ENCODE measurements around the gene FIBCD1.
A peak's percentile ranks its signal among the peaks of the same experiment; 100 is the strongest.

FIBCD1 gene

DNA sequence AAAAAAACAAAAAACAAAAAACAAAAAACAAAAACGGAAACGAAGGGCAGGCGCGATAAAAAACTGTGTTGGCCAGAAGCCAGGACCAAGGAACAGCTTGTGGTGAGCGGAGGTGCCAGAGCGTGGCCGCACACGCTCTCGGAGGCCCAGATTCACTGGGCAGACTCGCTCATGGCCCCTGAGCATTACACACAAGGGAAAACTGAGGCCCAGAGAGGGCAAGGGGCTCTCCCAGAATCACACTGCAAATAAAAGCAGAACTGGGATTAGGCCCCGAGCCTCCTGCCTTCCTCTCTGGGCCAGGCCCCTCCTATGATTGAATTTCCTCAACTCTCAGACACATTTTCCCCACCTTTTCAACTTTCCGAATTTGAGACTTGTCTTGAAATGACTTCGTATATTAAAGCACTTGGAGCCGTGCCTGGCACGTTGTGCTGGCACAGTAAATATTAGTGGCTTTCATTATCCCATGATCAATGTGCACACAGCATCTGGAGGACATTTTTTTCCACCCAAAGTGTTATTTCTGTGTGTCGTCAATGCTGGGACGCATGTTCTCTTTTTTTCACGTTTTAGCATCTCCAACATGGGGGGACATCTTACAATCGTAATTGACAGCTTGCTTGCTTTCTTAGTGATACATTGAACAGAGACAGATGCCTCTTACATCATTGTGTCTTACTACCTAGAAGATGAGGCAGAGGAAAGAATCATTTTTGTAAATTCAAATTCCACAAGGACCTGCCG is 7.4 kb downstream of the FIBCD1 start:
- H3K36me3 ChIP-seq (ENCODE audit: insufficient read depth, low read length): no peaks in the 10 kb centered on the region
- H3K9ac ChIP-seq (ENCODE audit: low read depth, low read length): no peak overlapping the region
- peaks cover 24% of the 10 kb centered on the region for H3K4me1 ChIP-seq (ENCODE audit: control insufficient read depth, insufficient read depth, low read length)

DNA sequence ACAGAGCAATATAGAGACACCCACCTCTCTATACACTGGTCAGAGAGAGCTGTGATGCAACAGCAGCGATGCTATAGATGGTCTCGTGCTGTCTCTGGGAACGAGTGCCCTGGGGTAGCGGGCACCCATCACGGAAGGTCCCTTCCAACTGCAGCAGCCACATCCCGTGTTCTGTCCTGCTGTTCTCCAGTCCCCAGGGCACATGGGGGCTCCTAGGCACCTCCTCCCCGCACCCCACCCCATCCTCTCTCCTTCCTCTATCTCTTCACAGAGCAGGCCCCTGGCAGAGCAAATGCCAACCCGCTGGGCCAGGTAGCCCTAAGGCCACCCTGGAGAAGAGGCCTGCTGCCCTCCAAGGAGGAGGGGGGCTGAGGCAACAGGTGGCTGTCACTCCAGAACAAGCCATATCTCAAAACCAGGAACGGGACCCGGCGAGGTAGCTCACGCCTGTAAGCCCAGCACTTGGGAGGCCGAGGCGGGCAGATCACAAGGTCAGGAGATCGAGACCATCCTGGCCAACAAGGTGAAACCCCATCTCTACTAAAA is 8.2 kb downstream of the FIBCD1 start:
- Histone ChIP-seq H3K9me3 (replicated peaks; ENCODE audit: low read length) (no peaks in the 10 kb centered on the region), H3K4me1 (ENCODE audit: control insufficient read depth, insufficient read depth, low read length) (peaks cover 16% of the 10 kb centered on the region), H3K4me2 (ENCODE audit: low read length) (no peak overlapping the region), H3K9ac (ENCODE audit: low read depth, low read length) (no peak overlapping the region), H3K4me3 (ENCODE audit: low read length) (no peak overlapping the region), H3K27me3 (ENCODE audit: control insufficient read depth, insufficient read depth, low read length) (peaks cover 10% of the 10 kb centered on the region), H3K36me3 (ENCODE audit: insufficient read depth, low read length) (no peaks in the 10 kb centered on the region)

More for the DNA sequence above, 7.4 kb downstream of the FIBCD1 start:
- H3K4me2 ChIP-seq (ENCODE audit: low read length): no peak overlapping the region
- H3K4me3 ChIP-seq (ENCODE audit: low read length): no peak overlapping the region
- H3K9me3 ChIP-seq (replicated peaks; ENCODE audit: low read length): no peaks in the 10 kb centered on the region
- peaks cover 10% of the 10 kb centered on the region for H3K27me3 ChIP-seq (ENCODE audit: control insufficient read depth, insufficient read depth, low read length)

DNA sequence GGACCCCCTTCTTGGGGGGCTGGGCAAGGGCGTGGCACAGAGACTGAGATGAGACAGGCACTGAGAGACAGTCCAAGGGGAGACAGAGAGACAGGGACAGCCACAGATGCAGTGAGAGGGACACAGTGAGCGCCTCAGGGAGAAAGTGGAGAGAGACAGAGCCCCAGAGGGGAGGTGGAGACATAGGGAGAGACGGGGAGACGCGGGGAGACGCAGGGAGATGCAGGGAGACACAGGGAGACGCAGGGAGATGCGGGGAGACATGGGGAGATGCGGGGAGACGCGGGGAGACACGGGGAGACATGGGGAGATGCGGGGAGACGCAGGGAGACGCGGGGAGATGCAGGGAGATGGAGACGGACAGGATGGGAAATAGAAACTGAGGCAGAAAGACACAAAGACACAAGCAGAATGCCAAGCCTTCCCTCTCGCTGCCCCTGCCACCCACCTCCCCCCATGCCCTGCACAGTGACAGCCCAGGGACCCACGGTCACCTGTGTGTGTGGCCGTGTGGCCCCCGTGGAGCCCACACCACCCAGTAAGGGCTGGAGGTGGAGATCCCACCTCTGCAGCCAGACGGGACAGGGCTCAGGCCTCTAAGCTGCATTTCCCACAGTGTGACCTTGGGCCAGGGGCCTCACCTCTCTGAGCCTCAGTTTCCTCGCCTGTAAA is 8.8 kb downstream of the FIBCD1 start:
- Histone ChIP-seq H3K4me3 (ENCODE audit: low read length) (no peak overlapping the region), H3K4me1 (ENCODE audit: control insufficient read depth, insufficient read depth, low read length) (peaks cover 15% of the 10 kb centered on the region), H3K4me2 (ENCODE audit: low read length) (no peak overlapping the region), H3K9me3 (replicated peaks; ENCODE audit: low read length) (no peaks in the 10 kb centered on the region), H3K27me3 (ENCODE audit: control insufficient read depth, insufficient read depth, low read length) (peaks cover 12% of the 10 kb centered on the region), H3K36me3 (ENCODE audit: insufficient read depth, low read length) (no peaks in the 10 kb centered on the region), H3K9ac (ENCODE audit: low read depth, low read length) (no peak overlapping the region)

DNA sequence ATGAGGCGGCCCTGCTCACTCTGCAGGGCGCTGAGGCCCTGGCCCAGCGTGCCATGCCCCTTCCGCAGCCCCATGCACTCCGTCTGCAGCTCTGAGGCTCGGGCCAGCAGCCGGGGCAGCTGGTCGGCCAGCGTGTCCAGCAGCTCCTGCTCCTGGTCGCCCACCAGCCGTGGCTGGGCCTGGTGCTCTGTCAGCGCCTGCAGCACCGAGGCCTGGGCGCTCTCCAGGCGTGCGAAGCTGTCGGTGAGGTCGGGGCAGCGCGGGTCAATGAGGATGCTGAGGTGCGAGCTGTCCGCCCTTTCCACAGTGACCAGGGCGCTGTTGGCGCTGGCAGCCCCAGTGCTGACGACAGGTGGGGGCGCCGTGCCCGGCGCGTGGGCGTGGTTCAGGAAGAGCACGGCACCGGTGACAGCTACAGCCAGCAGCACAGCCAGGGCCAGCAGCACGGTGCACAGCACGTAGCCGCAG is 9.4 kb downstream of the FIBCD1 start:
- Histone ChIP-seq H3K9me3 (replicated peaks; ENCODE audit: low read length) (no peaks in the 10 kb centered on the region), H3K9ac (ENCODE audit: low read depth, low read length) (no peak overlapping the region), H3K4me3 (ENCODE audit: low read length) (no peak overlapping the region), H3K27me3 (ENCODE audit: control insufficient read depth, insufficient read depth, low read length) (peaks cover 12% of the 10 kb centered on the region), H3K36me3 (ENCODE audit: insufficient read depth, low read length) (no peaks in the 10 kb centered on the region), H3K4me2 (ENCODE audit: low read length) (no peak overlapping the region), H3K4me1 (ENCODE audit: control insufficient read depth, insufficient read depth, low read length) (peaks cover 15% of the 10 kb centered on the region)

DNA sequence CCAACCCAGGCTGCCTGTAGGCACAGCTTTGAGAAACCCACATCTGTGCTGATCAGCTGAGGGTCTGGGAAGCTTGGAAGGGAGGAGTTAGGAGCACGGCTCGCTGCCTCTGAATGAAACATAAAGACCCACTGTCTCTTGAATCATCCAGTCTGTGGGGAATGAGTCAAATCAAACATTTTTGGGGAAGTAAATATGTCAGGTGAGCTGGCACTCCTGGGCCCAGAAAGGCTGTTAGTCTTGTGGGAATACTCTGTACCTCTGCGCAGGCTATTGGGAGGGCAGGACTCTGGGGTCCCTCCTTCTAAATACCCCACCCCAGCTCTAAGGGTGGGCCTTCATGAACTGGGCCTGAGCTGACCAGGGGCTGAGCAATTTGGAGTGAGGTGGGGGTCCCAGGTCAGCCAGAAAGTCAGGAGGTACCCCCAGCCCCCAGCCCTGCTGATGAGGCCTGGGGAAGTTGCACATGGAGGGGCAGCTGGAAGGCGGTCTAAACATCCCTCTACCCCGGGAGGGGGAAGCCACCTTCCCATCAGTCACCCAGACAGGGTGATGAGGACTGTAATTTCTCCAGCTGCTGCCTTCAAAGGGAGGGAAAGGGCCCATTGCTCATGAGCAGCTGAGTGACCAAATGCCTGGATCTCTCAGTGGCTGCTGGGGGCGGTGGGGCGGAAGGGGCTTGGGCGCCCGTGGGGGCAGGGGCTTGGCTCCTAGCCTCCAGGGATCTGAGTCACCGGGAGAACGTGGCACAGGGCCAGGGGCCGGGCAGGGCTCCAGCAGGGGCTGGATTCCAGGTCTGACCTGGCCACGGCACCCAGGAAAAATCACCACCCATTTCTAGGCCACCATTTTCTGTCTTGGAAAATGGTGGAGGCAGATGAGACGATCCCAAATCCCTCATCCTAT is 10.8 kb downstream of the FIBCD1 start:
- peaks cover 13% of the 10 kb centered on the region for H3K4me1 ChIP-seq (ENCODE audit: control insufficient read depth, insufficient read depth, low read length)
- H3K27me3 ChIP-seq (ENCODE audit: control insufficient read depth, insufficient read depth, low read length): peaks cover 10% of the 10 kb centered on the region
- no peaks in the 10 kb centered on the region for H3K36me3 ChIP-seq (ENCODE audit: insufficient read depth, low read length)
- no peaks in the 10 kb centered on the region for H3K9me3 ChIP-seq (replicated peaks; ENCODE audit: low read length)
- H3K9ac ChIP-seq (ENCODE audit: low read depth, low read length): no peak overlapping the region
- H3K4me2 ChIP-seq (ENCODE audit: low read length): peak overlapping the region; percentile 5
- no peak overlapping the region for H3K4me3 ChIP-seq (ENCODE audit: low read length)

DNA sequence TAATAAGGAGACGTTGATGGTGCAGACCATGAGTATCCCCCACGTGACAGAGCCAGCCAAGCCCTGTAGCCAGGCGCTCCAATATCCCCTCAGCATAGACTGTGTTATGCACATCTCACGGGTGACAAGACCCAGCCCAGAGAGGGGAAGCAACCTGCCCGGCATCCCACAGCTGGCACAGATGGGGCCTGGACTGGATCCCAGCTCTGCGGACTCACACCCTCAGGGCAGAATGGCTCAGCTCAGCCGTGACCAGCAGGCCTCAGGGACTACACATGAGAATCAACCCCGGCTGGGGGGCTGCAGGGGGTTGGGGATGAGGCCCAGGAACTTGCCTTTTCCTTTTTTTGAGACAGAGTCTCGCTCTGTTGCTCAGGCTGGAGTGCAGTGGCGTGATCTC is 11.7 kb downstream of the FIBCD1 start:
- no peak overlapping the region for H3K4me3 ChIP-seq (ENCODE audit: low read length)
- peaks cover 11% of the 10 kb centered on the region for H3K4me1 ChIP-seq (ENCODE audit: control insufficient read depth, insufficient read depth, low read length)
- no peak overlapping the region for H3K9ac ChIP-seq (ENCODE audit: low read depth, low read length)
- H3K4me2 ChIP-seq (ENCODE audit: low read length): no peak overlapping the region
- H3K27me3 ChIP-seq (ENCODE audit: control insufficient read depth, insufficient read depth, low read length): peaks cover 13% of the 10 kb centered on the region
- H3K36me3 ChIP-seq (ENCODE audit: insufficient read depth, low read length): no peaks in the 10 kb centered on the region
- no peaks in the 10 kb centered on the region for H3K9me3 ChIP-seq (replicated peaks; ENCODE audit: low read length)

DNA sequence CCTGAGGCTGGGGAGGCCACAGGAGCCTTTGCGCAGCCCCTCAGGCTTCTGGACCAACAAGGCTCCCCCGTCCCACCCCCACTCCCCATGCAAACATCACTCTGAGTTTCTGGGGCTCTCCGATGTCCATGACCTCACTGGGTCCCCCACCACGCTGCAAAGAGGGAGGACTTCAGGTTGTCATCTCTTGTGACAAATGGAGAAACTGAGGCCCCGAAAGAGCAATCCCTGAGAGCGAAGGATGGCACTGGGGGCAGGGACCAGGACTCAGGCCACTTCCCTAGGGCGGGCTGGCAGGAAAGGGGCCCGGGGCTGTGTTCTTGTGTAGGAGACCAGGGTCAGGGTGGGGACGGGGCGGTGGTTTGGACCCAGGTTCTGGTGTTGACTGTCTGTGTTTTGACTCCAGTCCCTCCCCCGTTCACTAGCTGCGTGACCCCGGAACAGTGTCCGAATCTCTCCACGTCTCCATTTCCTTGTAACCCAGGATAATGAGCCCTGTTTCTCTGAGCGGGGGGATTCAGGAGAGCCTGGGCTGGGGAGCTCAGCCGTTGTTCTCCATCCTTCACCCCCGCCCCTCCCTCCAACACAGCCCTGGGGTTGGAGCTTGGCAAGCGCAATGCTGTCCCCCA is 13.9 kb downstream of the FIBCD1 start:
- H3K27me3 ChIP-seq (ENCODE audit: control insufficient read depth, insufficient read depth, low read length): peaks cover 15% of the 10 kb centered on the region

DNA sequence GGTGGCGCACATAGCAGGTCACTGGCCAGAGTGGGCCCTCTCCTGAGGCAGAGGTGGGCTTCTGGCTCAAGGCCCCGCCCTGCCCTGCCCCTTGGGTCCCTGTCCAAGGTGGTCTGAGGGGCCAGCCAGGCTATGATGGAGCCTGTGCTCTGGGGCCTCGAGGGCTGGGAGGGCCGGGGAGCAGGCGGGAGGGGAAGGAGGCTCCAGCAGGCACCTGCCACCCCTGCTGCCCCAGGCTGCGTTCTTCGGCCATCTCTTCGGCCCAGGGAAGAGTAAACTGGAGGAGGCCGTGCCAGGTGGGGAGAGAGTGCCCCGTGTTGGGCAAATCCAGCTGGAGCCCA is 14.6 kb downstream of the FIBCD1 start:
- no peaks in the 10 kb centered on the region for H3K9me3 ChIP-seq (replicated peaks; ENCODE audit: low read length)
- H3K4me3 ChIP-seq (ENCODE audit: low read length): no peak overlapping the region
- H3K36me3 ChIP-seq (ENCODE audit: insufficient read depth, low read length): no peaks in the 10 kb centered on the region
- no peak overlapping the region for H3K9ac ChIP-seq (ENCODE audit: low read depth, low read length)
- no peak overlapping the region for H3K4me2 ChIP-seq (ENCODE audit: low read length)
- peaks cover 20% of the 10 kb centered on the region for H3K27me3 ChIP-seq (ENCODE audit: control insufficient read depth, insufficient read depth, low read length)
- peaks cover 11% of the 10 kb centered on the region for H3K4me1 ChIP-seq (ENCODE audit: control insufficient read depth, insufficient read depth, low read length)

More for the DNA sequence above, 13.9 kb downstream of the FIBCD1 start:
- no peak overlapping the region for H3K4me2 ChIP-seq (ENCODE audit: low read length)
- H3K4me3 ChIP-seq (ENCODE audit: low read length): no peak overlapping the region
- peaks cover 11% of the 10 kb centered on the region for H3K4me1 ChIP-seq (ENCODE audit: control insufficient read depth, insufficient read depth, low read length)
- no peaks in the 10 kb centered on the region for H3K9me3 ChIP-seq (replicated peaks; ENCODE audit: low read length)
- no peaks in the 10 kb centered on the region for H3K36me3 ChIP-seq (ENCODE audit: insufficient read depth, low read length)
- H3K9ac ChIP-seq (ENCODE audit: low read depth, low read length): no peak overlapping the region

DNA sequence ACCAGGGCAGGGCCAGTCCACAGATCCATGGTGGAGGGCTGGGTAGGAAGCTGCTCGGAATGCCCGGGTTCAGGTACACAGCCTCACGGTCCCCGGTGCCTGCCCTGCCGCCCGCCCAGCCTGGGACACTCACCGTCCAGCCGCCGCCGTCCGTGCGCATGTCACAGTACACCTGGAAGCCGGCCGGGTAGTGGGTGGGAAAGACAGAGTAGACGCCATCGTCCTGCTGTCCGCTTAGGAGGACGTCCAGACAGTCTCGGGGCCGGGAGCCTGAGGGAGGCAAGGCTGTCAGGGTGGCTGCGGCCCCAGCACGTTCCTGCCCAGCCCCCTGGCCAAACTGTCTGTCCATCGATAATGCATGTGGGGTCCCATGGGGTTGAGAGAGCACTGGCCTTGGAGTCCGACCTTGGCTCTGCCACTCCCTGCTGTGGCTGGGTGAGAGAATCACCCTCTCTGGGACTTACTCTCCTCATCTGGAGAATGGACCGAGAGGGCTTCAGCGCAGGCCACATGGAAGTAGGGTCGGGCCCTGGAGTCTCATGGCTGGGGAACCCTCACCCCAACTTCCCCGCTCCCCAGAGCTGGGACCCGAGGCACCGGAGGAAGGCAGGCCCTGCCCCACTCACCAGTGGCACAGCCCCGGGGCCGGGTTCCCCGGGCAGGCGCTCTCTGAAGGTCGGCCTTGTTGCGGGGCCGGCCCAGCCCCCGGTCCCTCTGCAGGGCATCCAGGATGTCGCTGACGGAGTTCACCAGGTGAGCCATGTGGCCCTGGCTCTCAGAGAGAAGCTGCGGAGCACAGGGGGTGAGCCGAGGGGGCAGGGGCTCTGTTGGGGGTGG is 15.2 kb downstream of the FIBCD1 start:
- H3K4me2 ChIP-seq (ENCODE audit: low read length): no peak overlapping the region
- no peak overlapping the region for H3K4me3 ChIP-seq (ENCODE audit: low read length)
- H3K27me3 ChIP-seq (ENCODE audit: control insufficient read depth, insufficient read depth, low read length): peaks cover 26% of the 10 kb centered on the region
- no peaks in the 10 kb centered on the region for H3K9me3 ChIP-seq (replicated peaks; ENCODE audit: low read length)
- no peak overlapping the region for H3K9ac ChIP-seq (ENCODE audit: low read depth, low read length)
- no peaks in the 10 kb centered on the region for H3K36me3 ChIP-seq (ENCODE audit: insufficient read depth, low read length)
- peaks cover 10% of the 10 kb centered on the region for H3K4me1 ChIP-seq (ENCODE audit: control insufficient read depth, insufficient read depth, low read length)

DNA sequence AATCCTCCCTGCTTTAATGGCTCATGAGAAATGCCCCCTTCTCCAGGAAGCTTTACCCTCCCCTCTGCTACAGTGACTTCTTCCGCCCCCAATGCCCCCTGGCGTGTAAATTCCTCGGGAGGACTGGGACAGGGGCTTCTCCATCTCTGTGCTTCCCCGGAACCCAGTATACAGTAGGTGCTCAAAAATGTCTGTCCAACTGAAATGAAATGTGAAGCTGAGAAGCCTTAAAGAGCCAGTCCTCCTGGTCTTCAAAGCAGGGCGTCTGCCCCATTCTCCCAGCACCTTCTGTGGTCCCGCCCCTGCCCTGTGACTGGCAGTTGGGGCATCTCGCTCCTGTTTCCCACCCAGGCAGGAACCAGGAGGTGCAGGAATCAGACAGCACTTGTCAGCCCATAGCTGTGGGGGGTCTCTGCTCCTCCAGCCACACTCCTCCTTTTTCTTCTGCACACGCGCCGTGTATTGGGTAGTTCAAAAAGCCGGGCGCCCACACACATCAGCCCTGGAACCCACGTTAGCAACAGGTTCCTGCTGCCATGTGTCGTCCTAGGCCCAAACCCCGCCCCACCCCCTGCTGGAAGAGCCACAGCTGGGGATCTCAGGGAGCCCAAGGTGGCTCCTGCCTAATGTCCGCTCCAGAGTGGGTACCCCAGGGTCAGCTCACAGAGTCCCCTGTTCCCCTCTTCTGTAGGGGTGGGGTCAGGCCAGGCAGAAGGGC is 16.0 kb downstream of the FIBCD1 start:
- H3K36me3 ChIP-seq (ENCODE audit: insufficient read depth, low read length): no peaks in the 10 kb centered on the region
- peaks cover 33% of the 10 kb centered on the region for H3K27me3 ChIP-seq (ENCODE audit: control insufficient read depth, insufficient read depth, low read length)
- H3K9ac ChIP-seq (ENCODE audit: low read depth, low read length): no peak overlapping the region
- no peaks in the 10 kb centered on the region for H3K9me3 ChIP-seq (replicated peaks; ENCODE audit: low read length)
- no peak overlapping the region for H3K4me2 ChIP-seq (ENCODE audit: low read length)
- peaks cover 3% of the 10 kb centered on the region for H3K4me1 ChIP-seq (ENCODE audit: control insufficient read depth, insufficient read depth, low read length)
- no peak overlapping the region for H3K4me3 ChIP-seq (ENCODE audit: low read length)
